OCI-LY7 (cell line): Measurements from ENCODE around the gene PODN. TPM values are rescaled to one million over a fixed set of nuclear protein-coding genes. Genes with fewer than 3 reads are reported as not detected.

Experiments used
- BruUV-seq: library from RNA; stranded (reverse); fragments of 400-500 nt; replicated peaks from 2 replicates; lab custom pipeline; 2021; lab: Mats Ljungman, UMichigan
- CTCF ChIA-PET: fragments of 300-600 bp; sonication (Branson Sonifier 250); formaldehyde crosslinking; loops from one replicate; lab custom pipeline; 2022; ENCODE audit warnings: antibody characterized with exemption; ENCODE audit not compliant: unreplicated experiment; lab: Charles Lee
- POLR2A ChIA-PET: fragments of 300-600 bp; sonication (Branson Sonifier 250); formaldehyde crosslinking; loops from one replicate; lab custom pipeline; 2022; ENCODE audit warnings: antibody characterized with exemption; lab: Charles Lee
- DNase-seq: peaks from one replicate; pipeline ENCODE4 v3.0.0-alpha.2; 2015; ENCODE audit warnings: low spot score
- H2AFZ ChIP-seq: fragments of 200-600 bp; sonication (generic), shearing (Covaris generic); 2 replicates; pipeline ENCODE4 v1.6.1; 2014; ENCODE audit warnings: mild to moderate bottlenecking, antibody characterized with exemption, low read length, moderate library complexity
- H3K27ac ChIP-seq: fragments of 200-600 bp; sonication (generic); 2 replicates; pipeline ENCODE4 v1.5.1; 2014; ENCODE audit warnings: mixed run types, low read depth, mild to moderate bottlenecking, moderate library complexity, low read length, inconsistent platforms; ENCODE audit not compliant: poor library complexity, severe bottlenecking
- H3K36me3 ChIP-seq: fragments of 200-600 bp; sonication (generic); 2 replicates; pipeline ENCODE4 v1.6.1; 2014; ENCODE audit warnings: mild to moderate bottlenecking, antibody characterized with exemption, low read length, moderate library complexity, mixed read lengths; ENCODE audit not compliant: insufficient read depth
- H3K4me1 ChIP-seq: fragments of 200-600 bp; sonication (generic); 2 replicates; pipeline ENCODE4 v1.5.1; 2014; ENCODE audit warnings: mild to moderate bottlenecking, low read length; ENCODE audit not compliant: insufficient read depth, poor library complexity, severe bottlenecking
- H3K4me2 ChIP-seq: fragments of 200-600 bp; sonication (generic); 2 replicates; pipeline ENCODE4 v1.6.1; 2014; ENCODE audit warnings: mild to moderate bottlenecking, low read length
- H3K4me3 ChIP-seq: fragments of 200-600 bp; sonication (generic); 2 replicates; pipeline ENCODE4 v1.5.1; 2014; ENCODE audit warnings: mild to moderate bottlenecking, low read depth, low read length; ENCODE audit not compliant: poor library complexity, severe bottlenecking
- H3K79me2 ChIP-seq: fragments of 200-600 bp; sonication (generic); 2 replicates; pipeline ENCODE4 v1.6.1; 2016; ENCODE audit warnings: low read depth, mild to moderate bottlenecking, low read length, moderate library complexity, mixed read lengths; ENCODE audit not compliant: insufficient read depth
- H3K9me2 ChIP-seq: fragments of 200-600 bp; sonication (generic); 2 replicates; pipeline ENCODE4 v1.6.1; 2016; ENCODE audit warnings: mild to moderate bottlenecking, low read length, mixed read lengths; ENCODE audit not compliant: insufficient read depth
- H3K9me3 ChIP-seq: fragments of 200-600 bp; sonication (generic); 2 replicates; pipeline ENCODE4 v1.6.1; 2014; ENCODE audit warnings: mild to moderate bottlenecking, mixed run types, low read length, mixed read lengths
- H4K20me1 ChIP-seq: fragments of 200-600 bp; sonication (generic); 2 replicates; pipeline ENCODE4 v1.6.1; 2014; ENCODE audit warnings: mild to moderate bottlenecking, antibody characterized with exemption, low read length, moderate library complexity, mixed read lengths; ENCODE audit not compliant: insufficient read depth
- CTCF ChIP-seq: fragments of 200-600 bp; sonication (generic); conservative IDR thresholded peaks from 2 replicates; pipeline ENCODE4 v1.5.1; 2014; ENCODE audit warnings: mild to moderate bottlenecking, antibody characterized with exemption, low read length, moderate library complexity, mixed read lengths
- EZH2phosphoT487 ChIP-seq: fragments of 200-600 bp; sonication (generic); IDR thresholded peaks from 2 replicates; pipeline ENCODE4 v1.6.1; 2018; ENCODE audit warnings: low read depth, borderline replicate concordance, mild to moderate bottlenecking, mixed run types, antibody characterized with exemption, low read length, moderate library complexity, mixed read lengths
- intact Hi-C: fragments of 100-400 bp; cut with micrococcal nuclease; formaldehyde crosslinking; loops from one replicate; pipeline ENCODE4 v1.10.0; 2022; ENCODE audit not compliant: unreplicated experiment
- total RNA-seq, 2 experiments: library from RNA; depleted of rRNA in 1 of 2; stranded (reverse); fragments of >200 nt in 1 of 2; shearing (Covaris generic) in 1 of 2; gene quantifications; 2 replicates each; pipeline ENCODE4 v1.2.3, GENCODE V29; 2014 to 2022

Gene PODN
- total RNA-seq, 2 experiments from 2014 or later: not detected

- Histone ChIP-seq H3K27ac (no peak overlapping the region), H3K4me1 (no peaks in the 10 kb centered on the region), H4K20me1 (no peaks in the 10 kb centered on the region), H3K4me3 (no peak overlapping the region), H3K36me3 (no peaks in the 10 kb centered on the region), H3K4me2 (no peak overlapping the region), H3K9me3 (no peaks in the 10 kb centered on the region), H3K79me2 (no peaks in the 10 kb centered on the region), H2AFZ (no peak overlapping the region), H3K9me2 (no peaks in the 10 kb centered on the region)
- BruUV-seq: no TSS peak
- ChIA-PET POLR2A (no interaction called here), CTCF (no interaction called here)
- no peak for DNase-seq
- intact Hi-C loops: no loop called here
- TF ChIP-seq CTCF (no peak), EZH2phosphoT487 (no peak)
These were observed 13.7 kb downstream of the PODN start for GRCh38 chr1:53075761-53076163.

GRCh38 chr1:53076165-53076564, 14.2 kb downstream of the PODN start:
- intact Hi-C loops: no loop called here
- Histone ChIP-seq H3K4me2 (no peak overlapping the region), H3K27ac (no peak overlapping the region), H3K4me3 (no peak overlapping the region), H2AFZ (no peak overlapping the region), H3K9me3 (no peaks in the 10 kb centered on the region), H3K4me1 (no peaks in the 10 kb centered on the region), H3K9me2 (no peaks in the 10 kb centered on the region), H3K36me3 (no peaks in the 10 kb centered on the region), H4K20me1 (no peaks in the 10 kb centered on the region), H3K79me2 (no peaks in the 10 kb centered on the region)
- TF ChIP-seq EZH2phosphoT487: no peak
- no peak for TF ChIP-seq CTCF
- CTCF ChIA-PET: no interaction called here
- BruUV-seq: no TSS peak
- DNase-seq: no peak
- POLR2A ChIA-PET: interaction anchor here (0.6 kb wide), 1 partner anchor 113 kb away, joined by 4 read pairs; no protein-coding TSS in a partner anchor

- ChIA-PET CTCF (no interaction called here), POLR2A (interaction anchor here (0.6 kb wide), 1 partner anchor 114 kb away, joined by 4 read pairs; no protein-coding TSS in a partner anchor)
- no peak for DNase-seq
- Histone ChIP-seq H3K4me2 (no peak overlapping the region), H4K20me1 (no peaks in the 10 kb centered on the region), H3K4me1 (no peaks in the 10 kb centered on the region), H3K36me3 (no peaks in the 10 kb centered on the region), H3K9me2 (no peaks in the 10 kb centered on the region), H3K79me2 (no peaks in the 10 kb centered on the region), H3K4me3 (no peak overlapping the region), H3K9me3 (no peaks in the 10 kb centered on the region), H3K27ac (no peak overlapping the region), H2AFZ (no peak overlapping the region)
- no peak for TF ChIP-seq CTCF
- no peak for TF ChIP-seq EZH2phosphoT487
- intact Hi-C loops: no loop called here
- BruUV-seq: no TSS peak
These were observed 14.9 kb downstream of the PODN start for GRCh38 chr1:53076721-53077598.
